ENCODE data around the gene NBPF1. TPM values are rescaled to one million over a fixed set of nuclear protein-coding genes. Genes with fewer than 3 reads are reported as not detected.

Gene NBPF1
- total and polyA plus RNA-seq, 9 of the 15 experiments (the other 6 are each of a cell fraction or from before 2014, with no cell fraction given): 5.2 to 42.6 (median 24.1) TPM

GRCh38 chr1:16615253-16616252 lies 2.2 kb upstream of the NBPF1 start (continued):
- TF ChIP-seq ZNF408 (CRISPR knock-in tag; IDR thresholded peaks at IDR 0.05; ENCODE audit: low read depth): peak; percentile 69; the same call in 1 of the 2 replicates
- TF ChIP-seq TBL1XR1 (IDR thresholded peaks at IDR 0.05; ENCODE audit: low read length in 2 of 2): 0 out of 4 replicates have a peak, but pooled peaks of 1 of the 2 experiments have one; percentile 42
- no peak for TF ChIP-seq ILF3 (IDR thresholded peaks at IDR 0.05; ENCODE audit: borderline replicate concordance)
- no peak for TF ChIP-seq CREM (IDR thresholded peaks at IDR 0.05; ENCODE audit: low read depth)
- TF ChIP-seq ZNF134 (CRISPR knock-in tag; conservative IDR thresholded peaks at IDR 0.05): peak; percentile 38; the same call in 1 of the 2 replicates
- no peak for TF ChIP-seq ARHGAP35 (IDR thresholded peaks at IDR 0.05; ENCODE audit: partially characterized antibody)
- TF ChIP-seq ZNF143 (CRISPR knock-in tag; IDR thresholded peaks at IDR 0.05): no peak
- peak; percentile 93 for TF ChIP-seq SMAD4 (CRISPR knock-in tag; conservative IDR thresholded peaks at IDR 0.05)
- TF ChIP-seq ZNF23 (CRISPR knock-in tag; IDR thresholded peaks at IDR 0.05): 0 out of 2 replicates have a peak, but pooled peaks have one; percentile 22
- TF ChIP-seq PHB (CRISPR knock-in tag; IDR thresholded peaks at IDR 0.05): peak; percentile 95
- TF ChIP-seq POLR2G (IDR thresholded peaks at IDR 0.05; ENCODE audit: low read depth, low read length): peak; percentile 56
- TF ChIP-seq HCFC1 (IDR thresholded peaks at IDR 0.05; ENCODE audit: low read depth, low read length): peak; percentile 48; the same call in 1 of the 2 replicates
- peak; percentile 41; the same call in 1 of the 2 replicates for TF ChIP-seq ZNF277 (CRISPR knock-in tag; IDR thresholded peaks at IDR 0.05; ENCODE audit: borderline replicate concordance)
- TF ChIP-seq NFXL1 (CRISPR knock-in tag; IDR thresholded peaks at IDR 0.05): 0 out of 2 replicates have a peak, but pooled peaks have one; percentile 40
- TF ChIP-seq MTA2 (IDR thresholded peaks at IDR 0.05; ENCODE audit: low read depth): no peak
- no peak for TF ChIP-seq GTF2A2 (tag; IDR thresholded peaks at IDR 0.05)
- TF ChIP-seq DMBX1 (CRISPR knock-in tag; IDR thresholded peaks at IDR 0.05; ENCODE audit: borderline replicate concordance): peak; percentile 92
- TF ChIP-seq MEF2D (tag; conservative IDR thresholded peaks at IDR 0.05; ENCODE audit: low read depth): peak; percentile 70
- peak; percentile 10; the same call in 1 of the 2 replicates for TF ChIP-seq PPARD (CRISPR knock-in tag; IDR thresholded peaks at IDR 0.05)
